Stimulated activated CD4-positive, alpha-beta T cell treated with anti-CD3 and anti-CD28 coated beads, Interleukin-15, amount 100 ng/mL, for 48 hours (primary cell): ENCODE results near the gene ZNF350.
A peak's percentile ranks its signal among the peaks of the same experiment; 100 is the strongest.
"Not testable (repeated sequence)": the region's sequence is repeated elsewhere in the genome, so short reads cannot be mapped to it uniquely, and the experiment has no call there.

Source experiments
- DNase-seq, 2 donors: peaks; one replicate each; pipeline ENCODE4 v3.0.0-alpha.2; 2020; ENCODE audit warnings: low read depth in 2 of 2

The ZNF350 gene

DNA sequence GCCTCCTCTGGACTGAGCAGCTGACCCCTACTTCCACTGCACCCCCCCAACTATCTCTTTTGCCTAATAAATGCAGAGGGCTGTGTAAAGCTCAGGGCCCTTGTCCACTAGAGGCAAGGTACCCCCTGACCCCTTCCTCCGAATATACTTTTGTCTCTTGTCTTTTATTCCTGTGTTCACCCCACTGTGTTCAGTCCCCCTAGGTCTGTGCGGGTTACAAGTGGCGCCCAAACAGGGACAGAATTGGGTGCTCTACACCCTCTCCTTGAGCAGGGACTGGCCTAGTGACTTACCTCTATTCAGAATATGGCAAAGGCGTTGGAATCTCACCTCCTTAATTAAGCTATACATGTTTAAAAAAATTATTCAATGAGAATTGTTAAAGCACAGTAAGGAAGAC is 15.0 kb downstream of the ZNF350 start:
- no peak for DNase-seq

DNA sequence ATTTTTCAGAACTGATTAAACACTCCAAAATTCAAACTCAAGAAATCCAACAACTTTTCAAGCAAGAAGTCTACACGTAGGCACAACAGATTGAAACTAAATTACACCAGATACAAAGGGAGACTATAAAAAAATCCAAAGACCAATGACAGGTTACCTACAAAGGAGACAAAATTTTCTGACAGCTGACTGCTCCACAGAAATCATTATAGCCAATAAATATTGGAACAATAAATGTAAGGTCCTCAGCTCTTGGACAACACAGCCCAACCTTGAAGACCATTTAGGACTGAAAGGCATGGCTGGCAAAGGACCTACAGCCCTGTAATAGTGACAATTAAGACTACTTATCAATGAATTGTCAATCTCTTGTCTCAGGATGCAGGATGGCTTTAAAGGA is 15.9 kb downstream of the ZNF350 start:
- DNase-seq = no peak

DNA sequence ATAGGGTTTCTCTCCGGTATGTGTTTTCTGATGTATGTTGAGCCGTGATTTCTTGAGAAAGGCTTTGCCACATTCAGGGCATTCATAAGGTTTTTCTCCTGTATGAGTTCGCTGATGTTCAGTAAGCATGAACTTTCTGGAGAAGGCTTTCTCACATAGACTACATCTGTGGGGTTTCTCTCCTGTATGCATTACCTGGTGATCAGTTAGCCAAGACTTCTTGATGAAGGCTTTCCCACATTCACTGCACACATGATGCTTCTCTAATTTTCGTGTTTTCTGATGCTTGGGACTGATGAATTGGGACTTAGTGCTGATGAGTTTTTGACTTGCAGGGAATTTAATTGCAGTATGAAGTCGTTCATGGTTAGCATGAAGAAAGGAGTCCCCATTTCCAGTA is 21.1 kb downstream of the ZNF350 start:
- DNase-seq = no peak

DNA sequence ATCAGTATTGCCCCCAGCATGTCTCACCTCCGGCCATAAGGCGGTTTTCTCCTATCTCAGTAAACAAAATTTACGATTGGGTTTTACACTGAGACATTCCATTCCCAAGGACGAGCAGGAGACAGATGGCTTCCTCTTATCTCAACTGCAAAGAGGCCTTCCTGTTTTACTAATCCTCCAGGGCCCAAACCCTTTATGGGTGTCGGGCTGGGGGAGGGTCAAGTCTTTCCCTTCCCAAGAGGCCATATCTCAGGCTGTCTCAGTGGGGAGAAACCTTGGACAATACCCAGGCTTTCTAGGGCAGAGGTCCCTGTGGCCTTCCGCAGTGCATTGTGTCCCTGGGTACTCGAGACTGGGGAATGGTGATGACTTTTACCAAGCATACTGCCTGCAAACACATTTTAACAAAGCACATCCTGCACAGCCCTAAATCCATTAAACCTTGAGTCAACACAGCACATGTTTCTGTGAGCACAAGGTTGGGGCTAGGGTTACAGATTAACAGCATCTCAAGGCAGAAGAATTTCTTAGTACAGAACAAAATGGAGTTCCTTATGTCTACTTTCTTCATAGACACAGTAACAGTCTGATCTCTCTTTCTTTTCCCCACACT is 25.9 kb downstream of the ZNF350 start:
- not testable (repeated sequence) for DNase-seq

DNA sequence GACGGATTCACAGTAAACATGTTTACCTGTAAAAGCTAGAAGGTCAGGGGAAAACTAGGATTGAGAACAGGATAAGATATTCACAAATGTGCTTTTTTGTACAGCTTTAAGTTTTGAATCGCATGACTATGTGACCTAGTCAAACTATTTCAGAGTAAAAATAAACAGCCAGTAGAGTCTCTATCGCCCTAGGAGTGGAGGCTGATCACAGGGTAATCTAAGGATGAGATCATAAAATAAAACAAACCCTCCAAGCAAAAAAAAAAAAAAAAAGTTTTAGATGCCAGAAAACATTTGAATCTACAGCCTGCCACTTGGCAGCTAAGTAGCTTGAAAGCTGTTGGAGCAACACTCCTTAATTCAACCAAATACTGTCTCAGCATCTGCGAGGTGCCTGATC is 26.8 kb downstream of the ZNF350 start:
- DNase-seq = no peak

DNA sequence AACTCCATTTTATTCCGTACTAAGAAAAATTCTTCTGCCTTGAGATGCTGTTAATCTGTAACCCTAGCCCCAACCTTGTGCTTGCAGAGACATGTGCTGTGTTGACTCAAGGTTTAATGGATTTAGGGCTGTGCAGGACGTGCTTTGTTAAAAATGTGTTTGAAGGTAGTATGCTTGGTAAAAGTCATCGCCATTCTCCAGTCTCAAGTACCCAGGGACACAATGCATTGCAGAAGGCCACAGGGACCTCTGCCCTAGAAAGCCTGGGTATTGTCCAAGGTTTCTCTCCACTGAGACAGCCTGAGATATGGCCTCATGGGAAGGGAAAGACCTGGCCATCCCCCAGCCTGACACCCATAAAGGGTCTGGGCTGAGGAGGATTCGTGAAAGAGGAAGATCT is 28.8 kb downstream of the ZNF350 start:
- not testable (repeated sequence) for DNase-seq

DNA sequence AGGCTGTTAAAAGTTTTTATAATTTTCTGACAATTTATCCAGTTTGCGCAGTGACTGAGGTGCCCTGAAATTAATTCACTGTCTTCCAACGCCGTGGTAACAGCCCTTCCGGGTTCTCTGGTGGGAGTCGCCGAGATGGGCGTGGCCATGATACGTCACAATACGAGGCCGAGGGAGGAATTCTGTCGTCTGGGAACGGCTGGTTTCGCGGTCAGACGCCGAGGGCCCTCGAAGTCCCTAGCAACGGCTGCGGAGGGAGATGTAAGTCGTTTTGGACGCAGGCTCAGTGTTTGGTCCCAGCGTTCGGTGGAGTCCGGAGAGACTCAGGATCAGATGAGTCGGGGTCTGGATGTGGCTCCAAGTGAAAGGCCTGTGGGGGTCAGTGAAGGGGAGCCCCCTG is 37.7 kb downstream of the ZNF350 start:
- no peak for DNase-seq

DNA sequence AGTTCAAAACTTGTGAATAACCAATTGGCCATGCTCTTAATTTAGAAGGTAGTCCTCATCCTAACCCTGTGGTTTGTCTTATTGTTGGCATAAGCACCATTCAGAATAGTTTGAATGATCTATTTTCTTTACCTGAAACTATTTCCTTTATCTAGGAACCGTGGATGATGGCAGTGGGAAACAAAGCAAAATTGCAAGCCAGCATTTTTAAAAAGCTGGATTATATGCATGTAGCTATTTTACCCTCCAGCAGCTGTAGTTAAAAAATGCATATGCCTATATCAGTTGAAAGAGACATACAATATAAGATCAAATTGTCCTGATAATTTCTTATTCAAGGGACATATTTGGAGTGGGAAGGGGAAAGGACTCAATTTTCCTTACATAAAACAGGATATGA is 40.0 kb downstream of the ZNF350 start:
- no peak for DNase-seq

DNA sequence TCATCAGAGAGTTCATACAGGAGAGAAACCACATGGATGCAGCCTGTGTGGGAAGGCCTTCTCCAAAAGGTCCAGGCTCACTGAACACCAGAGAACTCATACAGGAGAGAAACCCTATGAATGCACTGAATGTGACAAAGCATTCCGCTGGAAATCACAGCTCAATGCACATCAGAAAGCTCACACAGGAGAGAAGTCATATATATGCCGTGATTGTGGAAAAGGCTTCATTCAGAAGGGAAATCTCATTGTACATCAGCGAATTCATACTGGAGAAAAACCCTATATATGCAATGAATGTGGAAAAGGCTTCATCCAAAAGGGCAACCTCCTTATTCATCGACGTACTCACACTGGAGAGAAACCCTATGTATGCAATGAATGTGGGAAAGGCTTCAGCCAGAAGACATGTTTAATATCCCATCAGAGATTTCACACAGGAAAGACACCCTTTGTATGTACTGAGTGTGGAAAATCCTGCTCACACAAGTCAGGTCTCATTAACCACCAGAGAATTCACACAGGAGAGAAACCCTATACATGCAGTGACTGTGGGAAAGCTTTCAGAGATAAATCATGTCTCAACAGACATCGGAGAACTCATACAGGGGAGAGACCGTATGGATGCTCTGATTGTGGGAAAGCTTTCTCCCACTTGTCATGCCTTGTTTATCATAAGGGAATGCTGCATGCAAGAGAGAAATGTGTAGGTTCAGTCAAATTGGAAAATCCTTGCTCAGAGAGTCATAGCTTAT is 41.7 kb downstream of the ZNF350 start:
- no peak for DNase-seq

DNA sequence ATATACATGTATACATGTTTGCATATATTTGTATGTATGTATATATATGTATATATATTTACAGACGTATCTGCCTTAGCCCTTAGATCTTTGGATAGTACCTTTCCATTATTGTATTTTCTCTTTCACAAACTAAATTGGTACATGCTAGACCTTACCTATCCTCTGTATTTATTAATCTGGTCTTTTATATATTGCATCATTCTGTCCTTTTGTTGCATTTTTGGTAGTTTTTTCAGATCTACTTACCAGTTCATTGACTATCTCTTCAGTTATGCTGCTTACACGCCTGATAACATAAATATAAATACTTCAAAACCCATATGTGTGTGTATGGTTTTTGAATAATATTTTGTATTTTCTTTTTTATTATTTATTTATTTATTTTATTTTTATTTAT is 47.7 kb downstream of the ZNF350 start:
- no peak for DNase-seq

DNA sequence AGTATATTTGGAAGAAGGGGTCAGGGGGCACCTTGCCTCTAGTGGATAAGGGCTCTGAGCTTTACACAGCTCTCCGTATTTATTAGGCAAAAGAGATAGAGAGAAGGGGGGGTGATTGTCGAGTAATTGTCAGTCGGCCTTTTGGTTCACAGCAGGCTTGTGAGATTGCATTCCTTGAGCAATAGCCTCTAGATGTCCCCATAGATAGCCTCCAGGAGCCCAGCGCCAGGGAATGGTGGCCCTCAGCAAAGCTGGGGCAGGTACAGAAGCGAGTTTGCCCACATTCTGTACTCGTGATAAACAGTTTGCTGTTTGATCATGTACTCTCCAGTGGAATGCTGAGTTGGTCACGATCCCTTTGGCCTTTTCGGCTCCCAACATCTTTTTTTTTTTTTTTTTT is 54.7 kb downstream of the ZNF350 start:
- DNase-seq = no peak

DNA sequence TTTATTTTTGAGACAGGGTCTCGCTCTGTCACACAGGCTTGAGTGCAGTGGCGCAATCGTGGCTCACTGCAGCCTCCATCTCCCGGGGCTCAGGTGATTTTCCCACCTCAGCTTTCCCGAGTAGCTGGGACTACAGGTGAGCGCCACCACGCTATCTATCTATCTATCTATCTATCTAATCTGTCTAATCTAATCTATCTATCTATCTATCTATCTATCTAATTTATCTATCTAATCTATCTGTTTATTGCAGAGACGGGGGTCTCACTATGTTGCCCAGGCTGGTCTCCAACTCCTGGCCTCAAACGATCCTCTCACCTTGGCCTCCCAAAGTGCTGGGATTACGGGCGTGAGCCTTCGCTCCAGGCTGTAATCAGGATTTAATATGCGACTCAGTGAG is 58.8 kb downstream of the ZNF350 start:
- no peak for DNase-seq

DNA sequence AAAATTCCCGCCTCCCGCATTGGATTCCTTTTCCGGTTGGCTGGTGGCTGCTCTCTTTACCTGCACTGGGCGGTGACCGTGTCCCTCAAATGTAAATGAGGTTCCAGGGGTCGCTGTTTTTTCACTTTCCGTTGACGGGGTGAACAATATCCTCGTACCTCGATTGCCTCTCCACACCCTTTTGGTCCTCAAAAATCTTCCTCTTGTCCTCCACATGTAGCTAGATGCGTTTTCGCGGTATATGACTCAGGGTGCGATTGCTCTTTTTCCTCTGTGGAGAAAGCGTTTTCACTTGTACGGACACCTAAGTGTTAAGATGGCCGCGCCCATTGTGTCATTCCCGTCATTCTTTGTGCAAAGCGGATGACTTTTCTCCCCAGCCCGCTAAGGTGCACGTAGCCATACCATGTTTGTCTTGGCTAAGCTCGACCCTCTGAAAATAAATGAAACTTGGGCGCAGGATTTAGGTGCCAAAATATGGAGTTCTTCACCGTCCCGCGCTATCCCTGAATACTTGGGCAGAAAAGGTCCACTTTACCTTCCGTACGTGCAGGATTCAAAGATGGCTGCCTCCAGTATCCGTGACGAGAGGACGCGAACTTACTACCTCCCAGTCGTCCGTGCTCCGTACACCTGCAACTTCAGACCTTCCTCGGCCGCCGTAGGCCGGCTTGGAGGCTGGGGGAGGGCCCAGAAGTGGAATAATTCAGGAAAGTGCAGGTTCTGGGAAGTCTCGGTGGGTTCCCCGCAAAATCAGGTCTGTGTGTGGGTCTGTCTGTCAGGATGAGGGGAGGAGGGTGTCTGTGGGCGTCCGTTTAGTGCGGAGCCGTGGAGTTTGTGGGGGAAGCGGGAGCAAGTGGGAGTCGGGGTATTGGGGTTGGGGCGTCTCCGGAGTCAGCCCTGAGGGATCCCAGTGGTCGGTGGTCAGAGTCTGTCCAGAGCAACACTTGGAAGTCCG is 59.6 kb downstream of the ZNF350 start, which contains the start of gene ZNF613:
TSS of gene ZNF613 (plus strand) at position 689 of the 958 bp plus-strand sequence. CDS start 8,749 bp downstream, outside the sequence.
- DNase-seq = peak; percentile 79 to 80

DNA sequence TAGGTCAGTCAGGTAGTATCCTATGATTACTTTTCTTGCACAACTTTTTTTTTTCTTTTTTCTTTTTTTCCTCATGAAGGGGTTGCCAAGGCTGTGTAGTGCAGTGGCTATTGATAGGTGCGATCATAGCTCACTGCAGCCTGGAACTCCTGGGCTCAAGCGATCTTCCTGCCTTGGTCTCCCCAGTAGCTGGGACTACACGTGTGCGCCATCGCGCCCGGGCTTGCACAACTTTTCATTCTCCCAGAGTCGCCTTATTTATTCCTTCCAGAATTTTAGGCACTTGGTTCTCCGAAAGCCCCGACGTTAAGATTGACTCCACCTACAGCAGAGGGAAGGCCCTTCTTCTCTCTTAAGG is 60.2 kb downstream of the ZNF350 start:
- no peak for DNase-seq

DNA sequence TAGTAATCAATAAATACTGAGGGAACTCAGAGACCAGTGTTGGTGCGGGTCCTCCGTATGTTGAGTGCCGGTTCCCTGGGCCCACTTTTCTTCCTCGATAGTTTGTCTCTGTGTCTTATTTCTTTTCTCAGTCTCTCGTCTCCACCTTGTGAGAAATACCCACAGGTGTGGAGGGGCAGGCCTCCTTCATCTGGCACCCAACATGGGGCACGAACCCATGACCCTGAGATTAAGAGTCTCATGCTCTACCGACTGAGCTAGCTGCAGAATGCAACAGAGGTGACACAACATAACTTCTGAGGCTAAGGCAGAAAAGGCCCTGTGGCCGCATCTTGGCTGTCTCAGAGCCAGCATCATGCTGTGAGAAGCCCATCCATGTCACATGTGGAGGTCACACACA is 64.7 kb downstream of the ZNF350 start:
- DNase-seq = no peak

DNA sequence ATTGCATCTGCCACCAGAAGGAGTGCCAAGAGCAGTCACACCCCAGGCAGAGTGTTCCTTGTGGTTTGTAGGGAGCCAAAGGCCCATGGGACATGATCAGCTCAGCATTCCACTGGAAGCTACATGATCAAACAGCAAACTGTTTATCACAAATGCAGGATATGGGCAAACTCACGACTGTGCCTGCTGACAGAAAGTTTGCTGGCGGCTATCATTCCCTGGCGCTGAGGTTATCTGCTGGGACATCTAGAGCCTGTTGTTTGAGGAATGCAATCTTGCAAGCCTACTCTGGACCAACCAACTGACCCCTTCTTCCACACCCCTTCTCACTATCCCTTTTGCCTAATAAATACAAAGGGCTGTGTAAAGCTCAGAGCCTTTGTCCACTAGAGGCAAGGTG is 67.0 kb downstream of the ZNF350 start:
- DNase-seq = no peak

DNA sequence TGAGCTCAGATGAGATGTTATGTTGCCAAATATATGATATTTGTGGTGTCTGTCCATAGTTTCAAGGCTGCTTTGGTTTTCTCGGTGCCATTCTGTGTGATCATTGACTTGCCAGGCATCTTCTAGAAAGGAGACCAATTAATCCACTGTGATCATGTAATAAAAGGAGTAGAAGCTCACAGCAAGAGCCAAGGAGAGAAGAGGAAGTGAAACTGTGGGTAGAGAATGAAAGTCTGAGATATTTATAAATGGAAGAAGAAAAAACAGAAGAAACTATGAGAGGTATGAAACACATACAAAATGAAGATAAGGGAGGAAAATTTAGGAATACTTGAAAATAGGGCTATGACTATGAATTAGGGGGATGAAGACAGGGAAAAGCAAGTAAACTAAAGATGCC is 70.5 kb downstream of the ZNF350 start:
- DNase-seq = no peak

DNA sequence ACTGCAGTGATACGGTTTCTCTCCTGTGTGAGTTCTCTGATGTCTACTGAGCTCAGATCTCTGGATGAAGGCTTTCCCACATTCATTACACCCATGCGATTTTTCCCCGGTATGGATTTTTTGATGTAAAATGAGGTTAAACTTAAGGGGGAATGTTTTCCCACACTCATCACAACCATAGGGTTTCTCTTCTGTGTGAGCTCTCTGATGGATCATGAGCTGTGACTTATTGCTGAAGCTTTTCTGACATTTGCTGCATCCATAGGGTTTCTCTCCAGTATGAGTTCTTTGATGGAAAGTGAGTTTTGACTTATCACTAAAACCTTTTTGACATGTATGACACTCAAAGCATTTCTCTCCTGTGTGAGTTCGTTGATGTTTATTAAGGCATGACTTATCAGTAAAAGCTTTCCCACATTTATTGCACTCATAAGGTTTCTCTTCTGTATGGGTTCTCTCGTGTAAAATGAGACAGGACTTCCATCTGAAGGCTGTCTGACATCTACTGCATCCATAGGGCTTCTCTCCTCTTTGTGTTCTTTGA is 71.2 kb downstream of the ZNF350 start:
- no peak for DNase-seq
